HG02642 (cell line): ENCODE results near the gene TXNRD2.
"Not testable (repeated sequence)": the region's sequence is repeated elsewhere in the genome, so short reads cannot be mapped to it uniquely, and the experiment has no call there.

Experiments
- ATAC-seq: cut with Tn5 transposase; IDR thresholded peaks from one replicate; pipeline ENCODE4 v1.9.1; 2021; ENCODE audit warnings: mild to moderate bottlenecking; ENCODE audit not compliant: unreplicated experiment, poor library complexity

The TXNRD2 gene

GRCh38 chr22:19840059-19840458 lies 101.6 kb downstream of the TXNRD2 start:
- no peak for ATAC-seq

- no peak for ATAC-seq
Measured at GRCh38 chr22:19837915-19838314, 103.7 kb downstream of the TXNRD2 start.

- no peak for ATAC-seq
Measured at GRCh38 chr22:19836512-19836911, 105.1 kb downstream of the TXNRD2 start.

- no peak for ATAC-seq
Measured at GRCh38 chr22:19834599-19834998, 107.0 kb downstream of the TXNRD2 start.

- ATAC-seq: not testable (repeated sequence)
Measured at GRCh38 chr22:19833327-19833726, 108.3 kb downstream of the TXNRD2 start.

- no peak for ATAC-seq
Measured at GRCh38 chr22:19832476-19833108, 109.0 kb downstream of the TXNRD2 start.

- not testable (repeated sequence) for ATAC-seq
Measured at GRCh38 chr22:19831979-19832378, 109.6 kb downstream of the TXNRD2 start.

- no peak for ATAC-seq
Measured at GRCh38 chr22:19831016-19831415, 110.6 kb downstream of the TXNRD2 start.

GRCh38 chr22:19828035-19828401 lies 113.6 kb downstream of the TXNRD2 start:
- no peak for ATAC-seq

GRCh38 chr22:19827341-19828034 lies 114.1 kb downstream of the TXNRD2 start:
- no peak for ATAC-seq

- no peak for ATAC-seq
Measured at GRCh38 chr22:19826619-19826950, 115.0 kb downstream of the TXNRD2 start.

GRCh38 chr22:19825904-19826618 lies 115.6 kb downstream of the TXNRD2 start:
- ATAC-seq: no peak
